AG09319 (cell line): ENCODE data around the gene DPH2.

Experiments used
- DNase-seq: peaks from one replicate; pipeline ENCODE4 v3.0.0-alpha.2; 2010; ENCODE audit warnings: low read depth; ENCODE audit errors: extremely low read depth
- CTCF ChIP-seq: IDR thresholded peaks from 2 replicates; pipeline ENCODE4 v1.5.1; 2011; ENCODE audit warnings: low read depth, mild to moderate bottlenecking, inconsistent platforms, low read length, moderate library complexity

DPH2 gene

GRCh38 chr1:44010935-44011471 lies 41.2 kb downstream of the DPH2 start:
- no peak for TF ChIP-seq CTCF
- DNase-seq = no peak

GRCh38 chr1:44012404-44012803 lies 42.6 kb downstream of the DPH2 start:
- no peak for TF ChIP-seq CTCF

GRCh38 chr1:44012941-44013609 lies 43.3 kb downstream of the DPH2 start:
- no peak for DNase-seq
- no peak for TF ChIP-seq CTCF

More at GRCh38 chr1:44012404-44012803, 42.6 kb downstream of the DPH2 start:
- no peak for DNase-seq

GRCh38 chr1:44013949-44014348 lies 44.1 kb downstream of the DPH2 start:
- DNase-seq = no peak
- no peak for TF ChIP-seq CTCF

- no peak for TF ChIP-seq CTCF
- DNase-seq = no peak
Observed at GRCh38 chr1:44014365-44015104, 44.7 kb downstream of the DPH2 start.

- no peak for TF ChIP-seq CTCF
- no peak for DNase-seq
Observed at GRCh38 chr1:44015206-44015605, 45.4 kb downstream of the DPH2 start.

- no peak for TF ChIP-seq CTCF
Observed at GRCh38 chr1:44016041-44016889, 46.5 kb downstream of the DPH2 start.

More at GRCh38 chr1:44016041-44016889, 46.5 kb downstream of the DPH2 start:
- DNase-seq = no peak
